Hepatocyte (in vitro differentiated cells): Measurements from ENCODE around the gene SPSB2.

ENCODE experiments used
- CTCF ChIP-seq: fragments of 200-600 bp; sonication (generic); IDR thresholded peaks from 2 replicates; pipeline ENCODE4 v1.5.1; 2016; ENCODE audit warnings: antibody characterized with exemption, mild to moderate bottlenecking; ENCODE audit not compliant: poor library complexity
- EZH2 ChIP-seq: fragments of 200-600 bp; sonication (generic); IDR thresholded peaks from 2 replicates; pipeline ENCODE4 v1.6.1; 2016; ENCODE audit warnings: antibody characterized with exemption, mild to moderate bottlenecking, borderline replicate concordance

GRCh38 chr12:6853626-6854025, 19.5 kb downstream of the SPSB2 start:
- no peak for TF ChIP-seq CTCF
- TF ChIP-seq EZH2 = no peak
